Fibroblast of lung (primary cell): ENCODE measurements around the gene ABCG2. TPM values are rescaled to one million over a fixed set of nuclear protein-coding genes. Genes with fewer than 3 reads are reported as not detected.

ENCODE experiments used
- DNase-seq, 2 donors: peaks; one replicate each; pipeline versions ENCODE4 v3.0.0 to v3.0.0-alpha.2; 2010; ENCODE audit warnings: low read depth in 2 of 2
- H2AFZ ChIP-seq: 2 replicates; pipeline ENCODE4 v1.5.1; 2012; ENCODE audit warnings: low read length, control low read depth, inconsistent platforms
- H3K27ac ChIP-seq: 2 replicates; pipeline ENCODE4 v1.5.1; 2011; ENCODE audit warnings: low read length, control low read depth; ENCODE audit not compliant: insufficient read depth
- H3K27me3 ChIP-seq: 2 replicates; pipeline ENCODE4 v1.5.1; 2011; ENCODE audit warnings: mild to moderate bottlenecking, low read length; ENCODE audit not compliant: control insufficient read depth, insufficient read depth
- H3K36me3 ChIP-seq: 2 replicates; pipeline ENCODE4 v1.5.1; 2011; ENCODE audit warnings: low read length; ENCODE audit not compliant: control insufficient read depth, insufficient read depth
- H3K4me1 ChIP-seq: 2 replicates; pipeline ENCODE4 v1.5.1; 2011; ENCODE audit warnings: low read length; ENCODE audit not compliant: control insufficient read depth, insufficient read depth; ENCODE audit errors: extremely low read depth
- H3K4me2 ChIP-seq: 2 replicates; pipeline ENCODE4 v1.5.1; 2011; ENCODE audit warnings: low read length, control low read depth; ENCODE audit not compliant: insufficient read depth; ENCODE audit errors: extremely low read depth
- H3K4me3 ChIP-seq, 4 experiments: fragments of 200-600 bp in 1 of 4; sonication (generic) in 1 of 4; replicated peaks in 1 of 4; 2 replicates each; pipeline ENCODE4 v1.5.1; 2011 to 2016; ENCODE audit warnings: low read length in 4 of 4, low read depth in 3 of 4, mild to moderate bottlenecking in 3 of 4, control low read depth in 2 of 4, inconsistent platforms in 1 of 4, mixed read lengths in 1 of 4; ENCODE audit not compliant: insufficient read depth in 1 of 4; ENCODE audit errors: control extremely low read depth in 1 of 4
- H3K79me2 ChIP-seq: 2 replicates; pipeline ENCODE4 v1.5.1; 2012; ENCODE audit warnings: mild to moderate bottlenecking, low read length, inconsistent platforms; ENCODE audit not compliant: control insufficient read depth, insufficient read depth
- H3K9ac ChIP-seq: 2 replicates; pipeline ENCODE4 v1.5.1; 2011; ENCODE audit warnings: mild to moderate bottlenecking, low read length, control low read depth; ENCODE audit not compliant: insufficient read depth
- H3K9me3 ChIP-seq: 2 replicates; pipeline ENCODE4 v1.5.1; 2012; ENCODE audit warnings: low read depth, low read length; ENCODE audit not compliant: control insufficient read depth, insufficient read depth
- H4K20me1 ChIP-seq: 2 replicates; pipeline ENCODE4 v1.5.1; 2011; ENCODE audit warnings: low read length; ENCODE audit not compliant: control insufficient read depth, insufficient read depth; ENCODE audit errors: extremely low read depth
- CTCF ChIP-seq, 2 donors: IDR thresholded peaks in 1 of 2; conservative IDR thresholded peaks in 1 of 2; 1 replicate in 1 of 2; 2 replicates in 1 of 2; pipeline ENCODE4 v1.5.1; 2011 to 2012; ENCODE audit warnings: low read length in 2 of 2, control low read depth in 1 of 2, inconsistent platforms in 1 of 2, low read depth in 1 of 2, mild to moderate bottlenecking in 1 of 2
- EZH2 ChIP-seq: IDR thresholded peaks from 2 replicates; pipeline ENCODE4 v1.5.1; 2012; ENCODE audit warnings: low read length, control low read depth, mild to moderate bottlenecking; ENCODE audit errors: missing control alignments
- polyA plus RNA-seq, 2 donors: library from polyadenylated mRNA; depleted of rRNA in 1 of 2; stranded (reverse) in 1 of 2; unstranded in 1 of 2; fragments of >200 nt; gene quantifications; 2 replicates each; pipeline ENCODE4 v1.2.1, GENCODE V29; 2011 to 2012; ENCODE audit warnings: missing spikeins in 1 of 2
- total RNA-seq: library from RNA; depleted of rRNA; stranded (reverse); fragments of >200 nt; gene quantifications from 2 replicates; pipeline ENCODE4 v1.2.1, GENCODE V29; 2014

Gene ABCG2
- total and polyA plus RNA-seq, 2 donors (not counting 1 experiment from before 2014, with no cell fraction given): 1.3 to 5.5 TPM

GRCh38 chr4:88196523-88197185, 38.2 kb upstream of the ABCG2 start:
- Histone ChIP-seq H3K27ac (no peak overlapping the region), H3K27me3 (no peaks in the 10 kb centered on the region), H3K79me2 (no peaks in the 10 kb centered on the region), H3K4me2 (no peak overlapping the region), H2AFZ (no peak overlapping the region), H3K4me1 (no peaks in the 10 kb centered on the region), H3K9me3 (no peaks in the 10 kb centered on the region), H3K36me3 (no peaks in the 10 kb centered on the region), H3K4me3 (no peak overlapping the region), H3K9ac (no peak overlapping the region), H4K20me1 (no peaks in the 10 kb centered on the region)
- DNase-seq: no peak
- no peak for TF ChIP-seq EZH2
- TF ChIP-seq CTCF (conservative IDR thresholded peaks at IDR 0.05 in 1 of 2, IDR thresholded peaks at IDR 0.05 in 1 of 2; ENCODE audit: low read depth in 1 of 2, low read length in 2 of 2): no peak

GRCh38 chr4:88196013-88196365, 37.5 kb upstream of the ABCG2 start:
- Histone ChIP-seq H4K20me1 (no peaks in the 10 kb centered on the region), H3K9me3 (no peaks in the 10 kb centered on the region), H3K9ac (no peak overlapping the region), H3K27ac (no peak overlapping the region), H3K4me2 (no peak overlapping the region), H3K79me2 (no peaks in the 10 kb centered on the region), H3K36me3 (no peaks in the 10 kb centered on the region), H2AFZ (no peak overlapping the region), H3K4me1 (no peaks in the 10 kb centered on the region), H3K4me3 (no peak overlapping the region), H3K27me3 (no peaks in the 10 kb centered on the region)
- TF ChIP-seq EZH2 (no peak), CTCF (conservative IDR thresholded peaks at IDR 0.05 in 1 of 2, IDR thresholded peaks at IDR 0.05 in 1 of 2; ENCODE audit: low read depth in 1 of 2, low read length in 2 of 2) (no peak)
- DNase-seq: no peak

GRCh38 chr4:88195328-88196012, 37.0 kb upstream of the ABCG2 start:
- Histone ChIP-seq H2AFZ (no peak overlapping the region), H4K20me1 (no peaks in the 10 kb centered on the region), H3K9me3 (no peaks in the 10 kb centered on the region), H3K27ac (no peak overlapping the region), H3K79me2 (no peaks in the 10 kb centered on the region), H3K4me2 (no peak overlapping the region), H3K36me3 (no peaks in the 10 kb centered on the region), H3K9ac (no peak overlapping the region), H3K4me3 (no peak overlapping the region), H3K27me3 (no peaks in the 10 kb centered on the region), H3K4me1 (no peaks in the 10 kb centered on the region)
- TF ChIP-seq EZH2 (no peak), CTCF (conservative IDR thresholded peaks at IDR 0.05 in 1 of 2, IDR thresholded peaks at IDR 0.05 in 1 of 2; ENCODE audit: low read depth in 1 of 2, low read length in 2 of 2) (no peak)
- DNase-seq: no peak
